Liver (tissue), 3 donors: ENCODE measurements around the gene YOD1.

Source experiments
- EGR1 ChIP-seq, 2 donors: IDR thresholded peaks; 2 replicates each; pipeline ENCODE4 v1.6.1; 2016 to 2018; ENCODE audit warnings: antibody characterized with exemption in 2 of 2, low read depth in 2 of 2
- JUND ChIP-seq, 2 donors: IDR thresholded peaks; 2 replicates each; pipeline ENCODE4 v1.6.1; 2016; ENCODE audit warnings: antibody characterized with exemption in 2 of 2
- MAX ChIP-seq: IDR thresholded peaks from 2 replicates; pipeline ENCODE4 v1.6.1; 2016; ENCODE audit warnings: antibody characterized with exemption
- NR2F2 ChIP-seq: IDR thresholded peaks from 2 replicates; pipeline ENCODE4 v1.6.1; 2016; ENCODE audit warnings: antibody characterized with exemption
- TAF1 ChIP-seq: conservative IDR thresholded peaks from 2 replicates; pipeline ENCODE4 v1.6.1; 2016; ENCODE audit warnings: antibody characterized with exemption, mild to moderate bottlenecking
- YY1 ChIP-seq: IDR thresholded peaks from 2 replicates; pipeline ENCODE4 v1.6.1; 2016; ENCODE audit warnings: antibody characterized with exemption, mild to moderate bottlenecking
- TF ChIP-seq, protein P1 (sequence below): fragments of 150-350 bp; IDR thresholded peaks from 2 replicates; pipeline ENCODE4 v1.5.1; 2017; ENCODE audit warnings: improper control_type of control experiment, low read depth, low read length; ENCODE audit not compliant: missing input control
- TF ChIP-seq, protein P2 (sequence below): IDR thresholded peaks from 2 replicates; pipeline ENCODE4 v1.6.1; 2016; ENCODE audit warnings: antibody characterized with exemption, mild to moderate bottlenecking
- TF ChIP-seq, protein P3 (sequence below): IDR thresholded peaks from 2 replicates; pipeline ENCODE4 v1.6.1; 2016; ENCODE audit warnings: antibody characterized with exemption
- donor health status: healthy.
- donor health status: healthy.

DNA sequence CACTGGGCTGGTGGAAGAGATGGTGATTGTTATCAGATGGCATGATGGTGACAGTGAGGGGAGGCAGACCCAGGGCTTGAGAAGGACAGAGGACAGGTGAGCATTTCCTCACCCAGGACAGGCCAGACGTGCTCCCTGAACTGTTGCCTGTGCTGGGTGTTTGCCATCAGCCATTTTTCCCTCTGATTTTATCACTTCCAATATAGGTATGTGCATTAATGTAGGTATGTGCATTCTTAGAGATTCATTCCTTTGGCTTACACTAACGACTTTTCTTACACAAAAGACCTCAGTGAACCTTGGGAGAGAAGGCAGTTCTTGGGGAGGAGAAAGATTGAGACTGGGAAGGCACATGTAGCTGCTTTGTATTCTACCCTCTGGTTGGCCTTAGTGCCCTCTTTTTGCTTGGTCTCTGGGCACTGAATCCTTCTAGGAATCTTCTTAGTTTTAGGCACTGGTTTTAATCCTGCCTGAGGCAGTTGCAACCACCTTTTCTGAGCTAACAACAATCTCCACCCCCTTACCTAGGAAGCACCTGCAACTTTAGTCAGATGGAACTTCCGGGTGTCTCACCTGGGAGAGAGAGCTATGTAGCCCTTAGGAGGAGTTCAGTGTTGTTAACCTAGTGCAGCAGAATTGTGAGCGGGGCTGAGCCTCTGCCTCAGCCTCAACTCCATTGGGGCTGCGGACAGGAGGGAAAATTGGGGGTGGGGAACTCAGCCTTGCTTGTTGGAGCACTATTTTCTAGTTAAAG, 49.3 kb downstream of the YOD1 start:
- TF ChIP-seq, protein P1, sequence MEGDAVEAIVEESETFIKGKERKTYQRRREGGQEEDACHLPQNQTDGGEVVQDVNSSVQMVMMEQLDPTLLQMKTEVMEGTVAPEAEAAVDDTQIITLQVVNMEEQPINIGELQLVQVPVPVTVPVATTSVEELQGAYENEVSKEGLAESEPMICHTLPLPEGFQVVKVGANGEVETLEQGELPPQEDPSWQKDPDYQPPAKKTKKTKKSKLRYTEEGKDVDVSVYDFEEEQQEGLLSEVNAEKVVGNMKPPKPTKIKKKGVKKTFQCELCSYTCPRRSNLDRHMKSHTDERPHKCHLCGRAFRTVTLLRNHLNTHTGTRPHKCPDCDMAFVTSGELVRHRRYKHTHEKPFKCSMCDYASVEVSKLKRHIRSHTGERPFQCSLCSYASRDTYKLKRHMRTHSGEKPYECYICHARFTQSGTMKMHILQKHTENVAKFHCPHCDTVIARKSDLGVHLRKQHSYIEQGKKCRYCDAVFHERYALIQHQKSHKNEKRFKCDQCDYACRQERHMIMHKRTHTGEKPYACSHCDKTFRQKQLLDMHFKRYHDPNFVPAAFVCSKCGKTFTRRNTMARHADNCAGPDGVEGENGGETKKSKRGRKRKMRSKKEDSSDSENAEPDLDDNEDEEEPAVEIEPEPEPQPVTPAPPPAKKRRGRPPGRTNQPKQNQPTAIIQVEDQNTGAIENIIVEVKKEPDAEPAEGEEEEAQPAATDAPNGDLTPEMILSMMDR: no peak
- TF ChIP-seq, protein P2, sequence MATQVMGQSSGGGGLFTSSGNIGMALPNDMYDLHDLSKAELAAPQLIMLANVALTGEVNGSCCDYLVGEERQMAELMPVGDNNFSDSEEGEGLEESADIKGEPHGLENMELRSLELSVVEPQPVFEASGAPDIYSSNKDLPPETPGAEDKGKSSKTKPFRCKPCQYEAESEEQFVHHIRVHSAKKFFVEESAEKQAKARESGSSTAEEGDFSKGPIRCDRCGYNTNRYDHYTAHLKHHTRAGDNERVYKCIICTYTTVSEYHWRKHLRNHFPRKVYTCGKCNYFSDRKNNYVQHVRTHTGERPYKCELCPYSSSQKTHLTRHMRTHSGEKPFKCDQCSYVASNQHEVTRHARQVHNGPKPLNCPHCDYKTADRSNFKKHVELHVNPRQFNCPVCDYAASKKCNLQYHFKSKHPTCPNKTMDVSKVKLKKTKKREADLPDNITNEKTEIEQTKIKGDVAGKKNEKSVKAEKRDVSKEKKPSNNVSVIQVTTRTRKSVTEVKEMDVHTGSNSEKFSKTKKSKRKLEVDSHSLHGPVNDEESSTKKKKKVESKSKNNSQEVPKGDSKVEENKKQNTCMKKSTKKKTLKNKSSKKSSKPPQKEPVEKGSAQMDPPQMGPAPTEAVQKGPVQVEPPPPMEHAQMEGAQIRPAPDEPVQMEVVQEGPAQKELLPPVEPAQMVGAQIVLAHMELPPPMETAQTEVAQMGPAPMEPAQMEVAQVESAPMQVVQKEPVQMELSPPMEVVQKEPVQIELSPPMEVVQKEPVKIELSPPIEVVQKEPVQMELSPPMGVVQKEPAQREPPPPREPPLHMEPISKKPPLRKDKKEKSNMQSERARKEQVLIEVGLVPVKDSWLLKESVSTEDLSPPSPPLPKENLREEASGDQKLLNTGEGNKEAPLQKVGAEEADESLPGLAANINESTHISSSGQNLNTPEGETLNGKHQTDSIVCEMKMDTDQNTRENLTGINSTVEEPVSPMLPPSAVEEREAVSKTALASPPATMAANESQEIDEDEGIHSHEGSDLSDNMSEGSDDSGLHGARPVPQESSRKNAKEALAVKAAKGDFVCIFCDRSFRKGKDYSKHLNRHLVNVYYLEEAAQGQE: no peak
- TF ChIP-seq YY1 (no peak), NR2F2 (no peak), MAX (no peak), TAF1 (no peak), EGR1 (IDR thresholded peaks at IDR 0.05; ENCODE audit: low read depth in 2 of 2) (no peak), JUND (IDR thresholded peaks at IDR 0.05) (no peak)
- TF ChIP-seq, protein P3, sequence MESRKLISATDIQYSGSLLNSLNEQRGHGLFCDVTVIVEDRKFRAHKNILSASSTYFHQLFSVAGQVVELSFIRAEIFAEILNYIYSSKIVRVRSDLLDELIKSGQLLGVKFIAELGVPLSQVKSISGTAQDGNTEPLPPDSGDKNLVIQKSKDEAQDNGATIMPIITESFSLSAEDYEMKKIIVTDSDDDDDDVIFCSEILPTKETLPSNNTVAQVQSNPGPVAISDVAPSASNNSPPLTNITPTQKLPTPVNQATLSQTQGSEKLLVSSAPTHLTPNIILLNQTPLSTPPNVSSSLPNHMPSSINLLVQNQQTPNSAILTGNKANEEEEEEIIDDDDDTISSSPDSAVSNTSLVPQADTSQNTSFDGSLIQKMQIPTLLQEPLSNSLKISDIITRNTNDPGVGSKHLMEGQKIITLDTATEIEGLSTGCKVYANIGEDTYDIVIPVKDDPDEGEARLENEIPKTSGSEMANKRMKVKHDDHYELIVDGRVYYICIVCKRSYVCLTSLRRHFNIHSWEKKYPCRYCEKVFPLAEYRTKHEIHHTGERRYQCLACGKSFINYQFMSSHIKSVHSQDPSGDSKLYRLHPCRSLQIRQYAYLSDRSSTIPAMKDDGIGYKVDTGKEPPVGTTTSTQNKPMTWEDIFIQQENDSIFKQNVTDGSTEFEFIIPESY: no peak
